Effector memory CD4-positive, alpha-beta T cell (primary cell): ENCODE measurements around the gene CLEC12A.
"Not testable (repeated sequence)": the region's sequence is repeated elsewhere in the genome, so short reads cannot be mapped to it uniquely, and the experiment has no call there.

Source experiments
- DNase-seq, 3 donors: peaks; one replicate each; pipeline ENCODE4 v3.0.0-alpha.2; 2020
- H3K27ac ChIP-seq: 2 replicates; pipeline ENCODE4 v1.7.0; 2013; ENCODE audit warnings: mild to moderate bottlenecking, low read length, moderate library complexity; ENCODE audit not compliant: insufficient read depth, poor library complexity, severe bottlenecking
- H3K27me3 ChIP-seq: replicated peaks from 2 replicates; pipeline ENCODE4 v1.7.0; 2013; ENCODE audit warnings: mild to moderate bottlenecking, low read length; ENCODE audit not compliant: insufficient read depth, control insufficient read depth, poor library complexity, severe bottlenecking
- H3K36me3 ChIP-seq: 2 replicates; pipeline ENCODE4 v1.7.0; 2013; ENCODE audit warnings: mild to moderate bottlenecking, low read length, moderate library complexity; ENCODE audit not compliant: control insufficient read depth, insufficient read depth
- H3K4me1 ChIP-seq: 2 replicates; pipeline ENCODE4 v1.7.0; 2013; ENCODE audit warnings: low read length, mild to moderate bottlenecking; ENCODE audit not compliant: control insufficient read depth, insufficient read depth, poor library complexity, severe bottlenecking
- H3K4me3 ChIP-seq: 2 replicates; pipeline ENCODE4 v1.7.0; 2013; ENCODE audit warnings: low read length, low read depth, mild to moderate bottlenecking; ENCODE audit not compliant: insufficient read depth, poor library complexity, severe bottlenecking
- H3K9me3 ChIP-seq: 2 replicates; pipeline ENCODE4 v1.7.0; 2013; ENCODE audit warnings: mild to moderate bottlenecking, low read length, moderate library complexity; ENCODE audit not compliant: control insufficient read depth

The CLEC12A gene

GRCh38 chr12:9999016-9999415 is 27.8 kb downstream of the CLEC12A start, which contains the start of gene CLEC1B:
TSS of gene CLEC1B (minus strand) at chr12:9999121. CDS start at chr12:9999100, 21 bp downstream.
- H3K4me1 ChIP-seq = no peaks in the 10 kb centered on the region
- no peak within 1 kb of the TSS for H3K4me3 ChIP-seq
- no peak within 1 kb of the TSS for H3K27ac ChIP-seq
- no peak for DNase-seq
- H3K9me3 ChIP-seq = no peaks in the 10 kb centered on the region
- H3K36me3 ChIP-seq = no peaks in the 10 kb centered on the region
- no peaks in the 10 kb centered on the region for H3K27me3 ChIP-seq

GRCh38 chr12:10001171-10001776 is 30.1 kb downstream of the CLEC12A start:
- DNase-seq = no peak
- Histone ChIP-seq H3K27ac (no peak overlapping the region), H3K4me1 (no peaks in the 10 kb centered on the region), H3K36me3 (no peaks in the 10 kb centered on the region), H3K9me3 (no peaks in the 10 kb centered on the region), H3K4me3 (no peak overlapping the region), H3K27me3 (no peaks in the 10 kb centered on the region)

DNA sequence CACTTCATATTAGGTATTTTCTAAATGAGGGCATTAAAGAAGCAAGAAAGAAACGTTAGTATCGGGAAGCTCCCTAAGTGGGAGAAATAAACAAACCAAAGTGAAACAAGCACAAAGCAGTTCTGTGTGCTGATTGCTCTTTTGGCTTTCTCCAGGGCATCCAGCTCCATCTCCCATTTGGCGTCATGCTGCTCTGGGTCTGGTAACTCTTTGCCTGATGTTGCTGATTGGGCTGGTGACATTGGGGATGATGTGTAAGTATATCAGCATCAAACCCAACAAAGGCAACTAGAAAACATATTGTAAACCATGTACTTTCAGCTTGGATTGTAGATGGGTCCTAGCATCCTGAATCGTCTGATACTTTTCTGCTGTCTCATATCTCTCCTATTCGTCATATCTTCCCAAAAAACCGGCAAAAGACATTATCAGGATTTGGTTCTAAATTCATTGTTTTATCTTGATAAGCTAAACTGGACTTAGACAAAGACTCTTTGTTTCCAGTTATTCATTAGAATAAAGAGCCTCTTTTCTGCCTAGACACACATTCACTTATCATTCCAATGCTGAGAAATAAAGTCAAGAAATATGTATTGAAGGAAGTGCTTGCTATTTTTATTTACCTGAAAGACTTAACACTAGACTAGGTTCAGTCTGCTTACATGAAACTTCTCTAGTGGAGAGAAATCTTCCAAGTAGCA is 41.6 kb downstream of the CLEC12A start:
- H3K36me3 ChIP-seq = no peaks in the 10 kb centered on the region
- no peaks in the 10 kb centered on the region for H3K27me3 ChIP-seq
- no peak overlapping the region for H3K27ac ChIP-seq
- no peaks in the 10 kb centered on the region for H3K4me1 ChIP-seq
- no peaks in the 10 kb centered on the region for H3K9me3 ChIP-seq
- no peak for DNase-seq
- no peak overlapping the region for H3K4me3 ChIP-seq

GRCh38 chr12:10015450-10015849 is 44.2 kb downstream of the CLEC12A start:
- Histone ChIP-seq H3K27me3 (no peaks in the 10 kb centered on the region), H3K36me3 (no peaks in the 10 kb centered on the region), H3K4me3 (no peak overlapping the region), H3K4me1 (no peaks in the 10 kb centered on the region), H3K9me3 (no peaks in the 10 kb centered on the region), H3K27ac (no peak overlapping the region)
- no peak for DNase-seq

DNA sequence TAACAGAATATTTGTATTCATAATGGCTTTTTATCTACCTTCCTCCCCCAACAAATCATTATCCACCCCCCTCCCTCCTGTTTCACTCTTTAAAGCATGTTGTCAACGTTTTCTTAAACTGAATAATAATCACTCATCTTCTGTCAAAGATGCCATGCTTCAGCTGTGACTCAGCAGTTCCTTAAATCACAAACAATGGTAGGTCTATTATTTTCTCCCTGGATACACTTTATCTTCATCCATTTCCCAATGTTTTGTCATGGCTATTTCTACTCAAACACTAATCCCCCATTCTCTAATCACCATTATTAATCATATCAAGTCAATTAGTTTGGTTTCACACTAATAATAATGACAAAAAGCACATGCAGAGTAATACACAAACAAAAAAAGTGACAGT is 45.7 kb downstream of the CLEC12A start:
- no peak overlapping the region for H3K27ac ChIP-seq

DNA sequence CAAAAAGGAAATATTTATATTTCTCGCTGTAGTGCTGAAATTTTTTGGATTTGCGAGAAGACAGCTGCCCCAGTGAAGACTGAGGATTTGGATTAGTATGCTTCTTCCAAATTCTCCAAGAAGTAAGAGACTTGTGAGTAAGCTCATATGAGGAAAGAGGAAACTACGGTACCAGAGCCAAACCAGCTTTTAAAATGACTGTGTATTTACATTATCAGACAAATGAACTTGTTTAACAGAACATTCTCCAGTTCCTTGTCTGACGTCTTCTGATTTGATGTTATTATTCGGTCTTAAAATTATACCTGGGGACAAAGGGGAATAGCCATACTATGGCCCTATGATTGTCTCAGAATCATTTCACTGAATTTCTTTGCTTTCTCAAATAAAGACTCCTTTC is 47.2 kb downstream of the CLEC12A start:
- no peak for DNase-seq
- no peaks in the 10 kb centered on the region for H3K4me1 ChIP-seq
- H3K27ac ChIP-seq = no peak overlapping the region
- H3K4me3 ChIP-seq = no peak overlapping the region
- no peaks in the 10 kb centered on the region for H3K9me3 ChIP-seq
- no peaks in the 10 kb centered on the region for H3K36me3 ChIP-seq
- no peaks in the 10 kb centered on the region for H3K27me3 ChIP-seq

More for the DNA sequence above, 45.7 kb downstream of the CLEC12A start:
- Histone ChIP-seq H3K4me1 (no peaks in the 10 kb centered on the region), H3K9me3 (no peaks in the 10 kb centered on the region), H3K36me3 (no peaks in the 10 kb centered on the region), H3K27me3 (no peaks in the 10 kb centered on the region), H3K4me3 (no peak overlapping the region)
- DNase-seq = no peak

DNA sequence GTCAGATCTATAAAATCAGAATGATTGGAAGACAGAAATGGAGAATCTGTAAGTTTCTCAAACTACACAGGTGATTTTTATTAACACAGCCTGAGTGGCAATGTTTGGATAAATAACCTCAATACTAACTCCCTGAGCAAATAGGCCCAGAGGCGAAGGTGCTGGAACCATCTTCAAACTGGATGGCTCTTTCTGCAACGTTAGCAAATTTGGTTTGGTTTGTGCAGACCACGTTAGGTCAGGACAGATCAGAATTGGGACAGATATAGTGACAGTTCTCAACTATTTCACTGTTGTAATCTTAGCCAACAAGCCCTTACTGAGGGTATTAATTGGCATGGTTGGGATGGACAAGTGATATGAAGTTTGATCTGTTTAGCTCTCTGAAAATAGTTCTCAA is 50.1 kb downstream of the CLEC12A start:
- no peaks in the 10 kb centered on the region for H3K36me3 ChIP-seq
- peaks cover 5% of the 10 kb centered on the region for H3K27me3 ChIP-seq
- H3K9me3 ChIP-seq = no peaks in the 10 kb centered on the region
- H3K4me1 ChIP-seq = no peaks in the 10 kb centered on the region
- no peak overlapping the region for H3K4me3 ChIP-seq
- no peak for DNase-seq
- H3K27ac ChIP-seq = no peak overlapping the region

DNA sequence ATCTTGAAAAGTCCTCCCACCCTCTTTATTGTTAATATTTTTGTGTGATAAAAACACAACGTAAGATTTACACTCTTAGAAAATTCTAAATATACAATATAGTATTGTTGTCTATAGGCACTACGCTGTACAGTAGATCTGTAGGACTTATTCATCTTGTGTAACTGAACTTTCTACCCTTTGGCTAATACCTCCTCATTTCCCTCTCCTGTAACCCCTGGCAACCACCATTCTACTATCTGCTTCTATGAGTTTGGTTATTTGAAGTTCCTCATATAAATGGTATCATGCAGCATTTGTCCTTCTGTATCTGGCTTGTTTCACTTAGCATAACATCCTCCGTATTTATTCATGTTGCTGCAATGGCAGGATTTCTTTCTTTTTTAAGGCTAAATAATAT is 54.0 kb downstream of the CLEC12A start:
- Histone ChIP-seq H3K36me3 (no peaks in the 10 kb centered on the region), H3K9me3 (no peaks in the 10 kb centered on the region), H3K4me3 (no peak overlapping the region), H3K27ac (no peak overlapping the region), H3K27me3 (peaks cover 5% of the 10 kb centered on the region), H3K4me1 (no peaks in the 10 kb centered on the region)
- DNase-seq = no peak

DNA sequence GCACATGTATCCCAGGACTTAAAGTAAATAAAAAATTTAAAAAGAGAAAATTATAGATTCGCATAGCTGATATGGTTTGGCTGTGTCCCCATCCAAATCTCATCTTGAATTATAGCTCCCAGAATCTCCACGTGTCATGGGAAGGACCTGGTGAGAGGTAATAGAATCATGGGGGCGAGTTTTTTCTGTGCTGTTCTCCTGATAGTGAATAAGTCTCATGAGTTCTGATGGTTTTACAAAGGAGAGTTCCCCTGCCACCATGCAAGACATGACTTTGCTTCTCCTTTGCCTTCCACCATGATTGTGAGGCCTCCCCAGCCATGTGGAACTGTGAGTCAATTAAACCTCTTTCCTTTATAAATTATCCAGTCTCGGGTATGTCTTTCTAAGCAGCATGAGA is 55.5 kb downstream of the CLEC12A start:
- not testable (repeated sequence) for H3K9me3 ChIP-seq, H3K27me3 ChIP-seq, H3K36me3 ChIP-seq, H3K4me3 ChIP-seq, H3K27ac ChIP-seq, H3K4me1 ChIP-seq, DNase-seq

DNA sequence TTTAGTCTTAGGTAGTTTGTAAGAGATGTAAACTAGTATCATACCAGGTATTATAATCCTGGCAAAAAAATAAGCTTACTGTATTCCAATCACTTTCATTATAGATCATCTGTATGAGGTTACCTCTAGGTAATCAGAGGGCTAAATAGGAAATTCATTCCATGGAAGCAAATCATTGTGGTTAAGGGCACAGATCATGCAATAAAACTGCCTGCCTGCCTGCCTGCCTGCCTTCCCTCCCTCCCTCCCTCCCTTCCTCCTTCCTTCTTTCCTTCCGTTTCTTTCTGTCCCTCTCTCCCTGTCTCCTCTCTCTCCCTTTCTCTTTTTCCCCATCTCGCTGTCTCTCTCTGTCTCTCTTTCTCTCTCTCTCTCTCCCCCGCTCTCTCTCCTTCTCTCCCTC is 56.1 kb downstream of the CLEC12A start:
- H3K4me1 ChIP-seq = no peaks in the 10 kb centered on the region
- H3K27me3 ChIP-seq = peaks cover 5% of the 10 kb centered on the region
- H3K36me3 ChIP-seq = no peaks in the 10 kb centered on the region
- no peak for DNase-seq
- no peaks in the 10 kb centered on the region for H3K9me3 ChIP-seq
- no peak overlapping the region for H3K27ac ChIP-seq
- H3K4me3 ChIP-seq = no peak overlapping the region
